ENCODE results near the gene ADCY1.
"Not testable (repeated sequence)": the region's sequence is repeated elsewhere in the genome, so short reads cannot be mapped to it uniquely, and the experiment has no call there.

Gene ADCY1

GRCh38 chr7:45718464-45719330 is 144.5 kb downstream of the ADCY1 start:
- no peaks in the 10 kb centered on the region for H3K27me3 ChIP-seq (ENCODE audit: low read length)
- H3K4me3 ChIP-seq (ENCODE audit: insufficient read depth, low read length, poor library complexity, severe bottlenecking): no peak overlapping the region

GRCh38 chr7:45720989-45721388 is 146.8 kb downstream of the ADCY1 start:
- Histone ChIP-seq H3K9me3 (ENCODE audit: insufficient read depth, low read length) (no peaks in the 10 kb centered on the region), H3K36me3 (ENCODE audit: low read length) (peaks cover 2% of the 10 kb centered on the region; the same call in 1 of the 2 replicates), H3K79me2 (ENCODE audit: insufficient read depth, low read length) (no peaks in the 10 kb centered on the region), H2AFZ (ENCODE audit: low read depth, low read length, severe bottlenecking) (no peak overlapping the region), H3K4me2 (ENCODE audit: low read depth, low read length, poor library complexity, severe bottlenecking) (no peak overlapping the region), H3K4me3 (ENCODE audit: insufficient read depth, low read length, poor library complexity, severe bottlenecking) (no peak overlapping the region), H3K27me3 (ENCODE audit: low read length) (no peaks in the 10 kb centered on the region), H3K27ac (ENCODE audit: low read depth, low read length) (no peak overlapping the region), H4K20me1 (ENCODE audit: low read depth, low read length) (no peaks in the 10 kb centered on the region), H3F3A (ENCODE audit: insufficient read depth) (no peaks in the 10 kb centered on the region), H3K9me2 (replicated peaks; ENCODE audit: insufficient read depth, low read length) (no peaks in the 10 kb centered on the region), H3K9ac (ENCODE audit: low read length) (no peak overlapping the region)
- no peak for TF ChIP-seq CTCF (IDR thresholded peaks at IDR 0.05; ENCODE audit: insufficient read depth, low read length, poor library complexity, severe bottlenecking)
- TF ChIP-seq EZH2phosphoT487 (conservative IDR thresholded peaks at IDR 0.05; ENCODE audit: low read length): no peak

More at GRCh38 chr7:45718464-45719330, 144.5 kb downstream of the ADCY1 start:
- Histone ChIP-seq H2AFZ (ENCODE audit: low read depth, low read length, severe bottlenecking) (no peak overlapping the region), H3K4me2 (ENCODE audit: low read depth, low read length, poor library complexity, severe bottlenecking) (no peak overlapping the region), H3K9ac (ENCODE audit: low read length) (no peak overlapping the region), H3F3A (ENCODE audit: insufficient read depth) (no peaks in the 10 kb centered on the region), H3K79me2 (ENCODE audit: insufficient read depth, low read length) (no peaks in the 10 kb centered on the region), H3K9me2 (replicated peaks; ENCODE audit: insufficient read depth, low read length) (no peaks in the 10 kb centered on the region), H3K27ac (ENCODE audit: low read depth, low read length) (no peak overlapping the region), H4K20me1 (ENCODE audit: low read depth, low read length) (no peaks in the 10 kb centered on the region), H3K9me3 (ENCODE audit: insufficient read depth, low read length) (no peaks in the 10 kb centered on the region), H3K36me3 (ENCODE audit: low read length) (no peaks in the 10 kb centered on the region)
- TF ChIP-seq CTCF (IDR thresholded peaks at IDR 0.05; ENCODE audit: insufficient read depth, low read length, poor library complexity, severe bottlenecking): no peak
- no peak for TF ChIP-seq EZH2phosphoT487 (conservative IDR thresholded peaks at IDR 0.05; ENCODE audit: low read length)

- Histone ChIP-seq H3K27ac (ENCODE audit: low read depth, low read length) (no peak overlapping the region), H3K9me2 (replicated peaks; ENCODE audit: insufficient read depth, low read length) (no peaks in the 10 kb centered on the region), H3K4me3 (ENCODE audit: insufficient read depth, low read length, poor library complexity, severe bottlenecking) (no peak overlapping the region), H3K79me2 (ENCODE audit: insufficient read depth, low read length) (no peaks in the 10 kb centered on the region), H4K20me1 (ENCODE audit: low read depth, low read length) (no peaks in the 10 kb centered on the region), H3K36me3 (ENCODE audit: low read length) (peaks cover 2% of the 10 kb centered on the region; the same call in 1 of the 2 replicates), H2AFZ (ENCODE audit: low read depth, low read length, severe bottlenecking) (no peak overlapping the region), H3K9me3 (ENCODE audit: insufficient read depth, low read length) (no peaks in the 10 kb centered on the region), H3K27me3 (ENCODE audit: low read length) (no peaks in the 10 kb centered on the region), H3K4me2 (ENCODE audit: low read depth, low read length, poor library complexity, severe bottlenecking) (no peak overlapping the region), H3K9ac (ENCODE audit: low read length) (no peak overlapping the region), H3F3A (ENCODE audit: insufficient read depth) (no peaks in the 10 kb centered on the region)
- TF ChIP-seq EZH2phosphoT487 (conservative IDR thresholded peaks at IDR 0.05; ENCODE audit: low read length) (no peak), CTCF (IDR thresholded peaks at IDR 0.05; ENCODE audit: insufficient read depth, low read length, poor library complexity, severe bottlenecking) (no peak)
These were observed 147.8 kb downstream of the ADCY1 start for GRCh38 chr7:45721686-45722598.

GRCh38 chr7:45725231-45725630 is 151.1 kb downstream of the ADCY1 start:
- H3K9ac ChIP-seq (ENCODE audit: low read length); H3K27ac ChIP-seq (ENCODE audit: low read depth, low read length); H4K20me1 ChIP-seq (ENCODE audit: low read depth, low read length); H3K27me3 ChIP-seq (ENCODE audit: low read length); H3F3A ChIP-seq (ENCODE audit: insufficient read depth); H3K9me2 ChIP-seq (replicated peaks; ENCODE audit: insufficient read depth, low read length); H3K79me2 ChIP-seq (ENCODE audit: insufficient read depth, low read length); H3K9me3 ChIP-seq (ENCODE audit: insufficient read depth, low read length); H2AFZ ChIP-seq (ENCODE audit: low read depth, low read length, severe bottlenecking); H3K4me3 ChIP-seq (ENCODE audit: insufficient read depth, low read length, poor library complexity, severe bottlenecking); H3K4me2 ChIP-seq (ENCODE audit: low read depth, low read length, poor library complexity, severe bottlenecking): not testable (repeated sequence)
- peaks cover 15% of the 10 kb centered on the region; the same call in 1 of the 2 replicates for H3K36me3 ChIP-seq (ENCODE audit: low read length)

All from SU-DHL-6 (cell line).